ENCODE measurements around the gene SUGCT. TPM values are rescaled to one million over a fixed set of nuclear protein-coding genes. Genes with fewer than 3 reads are reported as not detected.

The SUGCT gene
- total and polyA plus RNA-seq, 2 of the 8 experiments (the other 6 are each of a cell fraction or from before 2014, with no cell fraction given), result 2.8 to 5.4 TPM

GRCh38 chr7:40324914-40325313 lies 190.1 kb downstream of the SUGCT start:
- H3K9ac ChIP-seq (replicated peaks in 1 of 4; ENCODE audit: extremely low read depth in 1 of 4, low read depth in 3 of 4, low read length in 3 of 4), result no peak overlapping the region
- no peak overlapping the region for H3K18ac ChIP-seq (ENCODE audit: extremely low read depth, low read length)
- no peaks in the 10 kb centered on the region for H3K27me3 ChIP-seq (replicated peaks in 1 of 4; ENCODE audit: control insufficient read depth in 3 of 4, extremely low read depth in 1 of 4, insufficient read depth in 3 of 4, low read length in 3 of 4)
- no peak overlapping the region for H3K4ac ChIP-seq (replicated peaks; ENCODE audit: insufficient read length, low read depth, low read length)
- no peak overlapping the region for H2AFZ ChIP-seq (ENCODE audit: low read length)
- no peak overlapping the region for H4K5ac ChIP-seq (ENCODE audit: insufficient read length, low read depth, low read length)
- H3K27ac ChIP-seq (ENCODE audit: low read depth, low read length), result no peak overlapping the region
- H3K14ac ChIP-seq (ENCODE audit: insufficient read length), result no peak overlapping the region
- no peak overlapping the region for H4K8ac ChIP-seq (ENCODE audit: extremely low read depth, insufficient read depth, low read length)
- no peaks in the 10 kb centered on the region for H3K9me3 ChIP-seq (ENCODE audit: insufficient read depth in 2 of 2, low read depth in 1 of 2, low read length in 1 of 2)
- no peaks in the 10 kb centered on the region for H3K36me3 ChIP-seq (ENCODE audit: control insufficient read depth in 2 of 4, insufficient read depth in 4 of 4, low read length in 3 of 4)
- no peak for TF ChIP-seq NRF1 (IDR thresholded peaks at IDR 0.05; ENCODE audit: low read depth, low read length)
- no peak for TF ChIP-seq GABPA (IDR thresholded peaks at IDR 0.05; ENCODE audit: borderline replicate concordance, insufficient read depth, low read length)
- no peak for TF ChIP-seq HDAC6 (IDR thresholded peaks at IDR 0.05; ENCODE audit: low read depth, low read length)
- no peak for TF ChIP-seq KDM5A (IDR thresholded peaks at IDR 0.05; ENCODE audit: low read length)
- TF ChIP-seq TEAD4 (IDR thresholded peaks at IDR 0.05; ENCODE audit: low read depth, low read length), result no peak
- no peak for TF ChIP-seq EP300 (IDR thresholded peaks at IDR 0.05; ENCODE audit: borderline replicate concordance in 1 of 2, low read depth in 2 of 2, low read length in 2 of 2)
- no peak for TF ChIP-seq SIRT6 (IDR thresholded peaks at IDR 0.05; ENCODE audit: low read length)
- no peak for TF ChIP-seq MAX (IDR thresholded peaks at IDR 0.05)
- no peaks in the 10 kb centered on the region for H3K79me1 ChIP-seq (ENCODE audit: low read depth, low read length)
- H3K4me2 ChIP-seq (ENCODE audit: insufficient read depth in 1 of 2, low read depth in 2 of 2, low read length in 2 of 2), result no peak overlapping the region
- H2BK5ac ChIP-seq (ENCODE audit: low read depth, low read length), result no peak overlapping the region
- peaks cover 0 to 3% (median 0%) of the 10 kb centered on the region in 4 experiments; a peak in 1 of 7 replicates for H3K4me1 ChIP-seq (replicated peaks in 1 of 4; ENCODE audit: control insufficient read depth in 3 of 4, insufficient read depth in 4 of 4, low read length in 3 of 4)
- H2BK15ac ChIP-seq (ENCODE audit: low read length), result no peak overlapping the region
- ChIA-PET CTCF (ENCODE audit: partially characterized antibody) (interaction anchor here (1.3 kb wide), 1 partner anchor 92 kb away, joined by 5 read pairs; no protein-coding TSS in a partner anchor), POLR2A (ENCODE audit: partially characterized antibody) (no interaction called here)
- H3K23ac ChIP-seq (ENCODE audit: insufficient read length), result no peak overlapping the region
- no peak for DNase-seq (ENCODE audit: low read depth in 1 of 2, low spot score in 2 of 2)
- no peaks in the 10 kb centered on the region for H3K79me2 ChIP-seq (ENCODE audit: control insufficient read depth in 1 of 2, insufficient read depth in 2 of 2, low read length in 2 of 2)
- H2BK12ac ChIP-seq (ENCODE audit: low read depth, low read length), result no peak overlapping the region
- H4K20me1 ChIP-seq (replicated peaks in 1 of 2; ENCODE audit: control insufficient read depth in 1 of 2, insufficient read depth in 2 of 2, low read length in 2 of 2), result no peaks in the 10 kb centered on the region
- no peak overlapping the region for H2BK20ac ChIP-seq (ENCODE audit: low read length)
- FAIRE-seq, result no peak
- no peak overlapping the region for H3K4me3 ChIP-seq (ENCODE audit: extremely low read depth in 1 of 4, insufficient read depth in 2 of 4, low read depth in 3 of 4, low read length in 4 of 4)
- no peak overlapping the region for H3K56ac ChIP-seq (replicated peaks; ENCODE audit: insufficient read length, low read depth, low read length)
- no peak overlapping the region for H2BK120ac ChIP-seq (replicated peaks; ENCODE audit: low read depth, low read length)
- no peaks in the 10 kb centered on the region for H3K23me2 ChIP-seq (ENCODE audit: low read depth, low read length)
- no peak overlapping the region for H4K91ac ChIP-seq (replicated peaks; ENCODE audit: insufficient read length, low read length)
- H2AK5ac ChIP-seq (ENCODE audit: low read depth, low read length), result no peak overlapping the region
